Liver (tissue), 3 donors: Measurements from ENCODE around the gene TMCO4.
A peak's percentile ranks its signal among the peaks of the same experiment; 100 is the strongest.

Experiments
- CTCF ChIP-seq: fragments of 150-350 bp; IDR thresholded peaks from 2 replicates; pipeline ENCODE4 v1.5.1; 2017; ENCODE audit warnings: improper control_type of control experiment, low read depth, low read length; ENCODE audit not compliant: missing input control
- EGR1 ChIP-seq, 2 donors: IDR thresholded peaks; 2 replicates each; pipeline ENCODE4 v1.6.1; 2016 to 2018; ENCODE audit warnings: antibody characterized with exemption in 2 of 2, low read depth in 2 of 2
- GABPA ChIP-seq, 2 donors: IDR thresholded peaks in 1 of 2; conservative IDR thresholded peaks in 1 of 2; 2 replicates each; pipeline ENCODE4 v1.6.1; 2016; ENCODE audit warnings: antibody characterized with exemption in 2 of 2, mild to moderate bottlenecking in 1 of 2, moderate library complexity in 1 of 2
- HNF4G ChIP-seq: IDR thresholded peaks from 2 replicates; pipeline ENCODE4 v1.6.1; 2016; ENCODE audit warnings: antibody characterized with exemption
- JUND ChIP-seq, 2 donors: IDR thresholded peaks; 2 replicates each; pipeline ENCODE4 v1.6.1; 2016; ENCODE audit warnings: antibody characterized with exemption in 2 of 2
- MAX ChIP-seq: IDR thresholded peaks from 2 replicates; pipeline ENCODE4 v1.6.1; 2016; ENCODE audit warnings: antibody characterized with exemption
- NR2F2 ChIP-seq: IDR thresholded peaks from 2 replicates; pipeline ENCODE4 v1.6.1; 2016; ENCODE audit warnings: antibody characterized with exemption
- RAD21 ChIP-seq, 2 donors: IDR thresholded peaks; 2 replicates each; pipeline ENCODE4 v1.6.1; 2016; ENCODE audit warnings: antibody characterized with exemption in 2 of 2, mild to moderate bottlenecking in 2 of 2
- REST ChIP-seq: IDR thresholded peaks from 2 replicates; pipeline ENCODE4 v1.6.1; 2016; ENCODE audit warnings: antibody characterized with exemption, mild to moderate bottlenecking
- RXRA ChIP-seq, 2 donors: IDR thresholded peaks; 2 replicates each; pipeline ENCODE4 v1.6.1; 2017 to 2018; ENCODE audit warnings: antibody characterized with exemption in 2 of 2, mild to moderate bottlenecking in 1 of 2
- SP1 ChIP-seq: IDR thresholded peaks from 2 replicates; pipeline ENCODE4 v1.6.1; 2018; ENCODE audit warnings: antibody characterized with exemption, mild to moderate bottlenecking
- TAF1 ChIP-seq: conservative IDR thresholded peaks from 2 replicates; pipeline ENCODE4 v1.6.1; 2016; ENCODE audit warnings: antibody characterized with exemption, mild to moderate bottlenecking
- YY1 ChIP-seq: IDR thresholded peaks from 2 replicates; pipeline ENCODE4 v1.6.1; 2016; ENCODE audit warnings: antibody characterized with exemption, mild to moderate bottlenecking
- donor health status: healthy.
- donor health status: healthy.

DNA sequence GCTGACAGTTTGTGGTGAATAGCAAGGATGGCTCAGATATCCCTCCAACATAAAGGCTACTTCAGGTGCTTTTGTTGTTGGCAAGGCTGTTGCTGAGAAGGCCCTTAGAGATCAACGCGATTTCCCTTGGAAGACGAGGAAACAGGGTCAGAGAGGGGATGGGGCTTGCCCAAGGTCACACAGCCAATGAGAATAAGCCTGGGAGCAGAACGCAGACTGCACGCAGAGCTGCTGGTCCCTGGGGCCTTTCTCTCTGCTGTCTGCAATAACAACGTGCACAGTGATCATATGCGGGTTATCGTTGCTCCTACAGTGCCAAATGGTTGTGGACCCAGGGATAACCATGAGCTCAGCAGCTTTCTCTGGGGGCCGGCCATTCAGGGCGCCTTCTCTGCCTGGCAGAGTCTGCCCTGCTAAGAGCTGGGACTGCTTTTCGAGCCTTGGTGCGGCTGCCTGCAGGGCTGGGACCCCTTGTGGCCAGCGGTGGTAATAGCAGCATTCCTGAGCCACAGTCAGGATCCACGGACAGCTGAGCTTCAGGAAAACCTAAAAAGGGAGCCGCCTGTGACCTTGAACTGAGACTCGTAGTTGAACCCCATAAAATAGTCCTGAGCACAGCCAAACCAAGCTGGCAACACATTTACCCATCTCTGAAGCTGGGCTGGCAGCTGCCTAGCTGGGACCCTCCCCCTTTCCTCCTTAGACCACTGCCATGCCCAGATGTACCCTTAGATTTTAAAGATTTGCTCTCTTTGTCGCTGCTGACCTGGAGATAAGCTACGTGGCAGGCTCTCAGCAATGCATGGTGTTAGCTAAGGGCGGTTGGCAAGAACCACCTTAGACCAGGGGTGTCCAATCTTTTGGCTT lies 95.2 kb downstream of the TMCO4 start:
- no peak for TF ChIP-seq MAX
- no peak for TF ChIP-seq REST
- TF ChIP-seq CTCF: peak; percentile 81
- no peak for TF ChIP-seq NR2F2
- no peak for TF ChIP-seq HNF4G
- TF ChIP-seq JUND (IDR thresholded peaks at IDR 0.05): no peak
- TF ChIP-seq RXRA (IDR thresholded peaks at IDR 0.05): no peak
- no peak for TF ChIP-seq SP1
- TF ChIP-seq TAF1: no peak
- TF ChIP-seq YY1: no peak
- peak; percentile 68 to 81 for TF ChIP-seq RAD21 (IDR thresholded peaks at IDR 0.05)
- no peak for TF ChIP-seq EGR1 (IDR thresholded peaks at IDR 0.05; ENCODE audit: low read depth in 2 of 2)
- no peak for TF ChIP-seq GABPA (IDR thresholded peaks at IDR 0.05 in 1 of 2, conservative IDR thresholded peaks at IDR 0.05 in 1 of 2)
